ENCODE data around the gene NGEF.
A peak's percentile ranks its signal among the peaks of the same experiment; 100 is the strongest.

The NGEF gene

GRCh38 chr2:232880764-232881351, 132.2 kb downstream of the NGEF start:
- DNase-seq = no peak

DNA sequence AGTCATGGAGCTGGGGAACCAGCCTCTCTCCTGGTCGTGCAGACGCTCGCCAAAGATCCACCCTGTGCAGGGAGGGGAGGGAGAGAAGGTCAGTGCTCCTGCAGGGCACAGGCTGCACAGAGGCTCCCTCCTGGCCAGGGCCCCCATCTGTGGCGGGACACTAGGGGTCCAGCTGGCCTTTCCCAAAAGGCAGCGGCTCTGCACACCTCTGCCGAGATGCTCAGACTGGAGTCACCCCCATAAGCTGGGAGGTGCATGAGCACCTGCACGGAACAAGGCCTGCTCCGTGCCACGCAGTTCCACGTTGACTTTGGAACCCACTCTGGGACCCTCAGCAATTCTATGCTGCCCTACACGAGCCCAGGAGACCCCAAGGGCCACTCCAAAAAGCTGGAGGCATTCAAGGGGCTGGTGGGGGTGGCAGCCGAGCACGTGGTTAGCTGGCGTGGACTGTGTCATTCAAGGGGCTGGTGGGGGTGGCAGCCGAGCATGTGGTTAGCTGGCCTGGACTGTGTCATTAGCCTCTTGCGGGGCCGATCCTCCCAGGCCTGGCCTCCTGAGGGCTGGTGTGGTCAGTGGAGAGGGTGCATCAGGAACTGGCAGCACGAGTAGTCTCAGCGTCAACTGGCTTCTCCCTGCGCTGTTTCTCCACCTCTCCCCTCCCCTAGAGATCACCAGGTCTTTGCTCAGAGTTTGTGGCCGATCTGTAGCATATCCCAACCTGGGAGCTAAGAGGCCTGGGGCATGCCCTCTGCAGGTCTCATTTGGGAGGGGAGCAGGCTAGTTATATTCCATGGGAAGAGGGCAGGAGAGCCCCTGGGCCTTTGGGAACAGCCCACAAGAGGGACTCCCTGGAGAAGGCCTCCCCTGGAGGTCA, 133.2 kb downstream of the NGEF start:
- DNase-seq = no peak

GRCh38 chr2:232878855-232879617, 134.0 kb downstream of the NGEF start:
- DNase-seq = no peak

- DNase-seq = no peak
These were observed 135.0 kb downstream of the NGEF start for GRCh38 chr2:232877940-232878511.

DNA sequence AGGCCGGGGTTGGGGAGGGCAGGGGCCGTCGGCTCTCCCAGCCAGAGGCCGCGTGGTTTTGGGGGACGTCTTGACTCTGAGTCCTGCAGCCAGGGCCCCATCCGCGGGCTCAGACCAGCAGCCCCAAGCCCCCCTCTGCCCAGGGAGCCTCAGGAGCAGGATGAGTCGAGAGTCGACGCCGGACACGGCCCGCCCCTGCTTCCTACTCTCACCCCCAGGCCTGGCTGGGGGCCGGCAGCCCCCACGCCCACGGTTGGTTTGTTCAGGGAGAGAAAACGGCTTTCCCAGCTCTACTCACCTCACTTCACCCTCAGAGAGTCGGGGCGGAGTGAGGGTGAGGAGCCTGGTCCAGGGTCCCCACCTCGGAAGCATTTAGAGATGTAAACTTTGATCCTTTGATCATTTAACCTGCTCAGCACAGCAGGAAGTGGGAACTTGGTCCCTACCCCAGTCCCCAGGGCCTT, 136.0 kb downstream of the NGEF start:
- DNase-seq = no peak

DNA sequence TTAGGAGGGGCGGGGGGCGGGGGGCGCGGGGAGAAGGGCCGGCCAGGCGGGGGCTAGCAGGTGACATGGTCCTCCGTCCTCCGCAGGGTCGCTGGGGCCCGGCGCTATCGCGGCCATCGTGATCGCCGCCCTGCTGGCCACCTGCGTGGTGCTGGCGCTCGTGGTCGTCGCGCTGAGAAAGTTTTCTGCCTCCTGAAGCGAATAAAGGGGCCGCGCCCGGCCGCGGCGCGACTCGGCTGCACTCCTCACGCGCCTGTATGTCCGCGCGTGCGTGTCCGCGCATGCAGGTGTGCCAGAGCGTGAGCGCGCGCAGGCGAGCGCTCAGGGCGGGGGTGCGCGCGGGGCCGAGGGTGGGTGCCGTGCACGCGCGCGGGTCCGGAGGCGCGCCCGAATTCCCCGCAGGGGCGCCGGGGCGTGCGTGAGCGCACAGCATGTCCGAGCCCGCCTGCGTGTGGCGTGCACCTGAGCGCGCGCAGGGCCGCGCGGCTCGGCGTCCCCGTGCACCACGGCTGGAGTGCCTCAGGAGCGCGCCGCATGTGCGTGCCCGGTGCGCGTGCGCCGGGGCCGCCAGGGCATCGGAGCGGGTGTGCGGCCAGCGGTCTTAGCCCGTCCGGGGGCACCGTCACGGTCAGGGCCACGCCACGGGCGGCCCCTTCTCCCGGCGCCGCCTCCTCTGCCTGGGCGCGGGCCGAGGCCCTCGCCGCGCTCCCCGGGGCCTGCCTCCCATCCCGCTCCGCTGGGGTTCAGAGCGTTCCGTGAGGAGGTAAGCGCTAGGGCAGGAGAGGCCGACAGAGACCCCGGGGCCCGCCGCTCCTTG, 136.7 kb downstream of the NGEF start:
- peak; percentile 20 for DNase-seq

DNA sequence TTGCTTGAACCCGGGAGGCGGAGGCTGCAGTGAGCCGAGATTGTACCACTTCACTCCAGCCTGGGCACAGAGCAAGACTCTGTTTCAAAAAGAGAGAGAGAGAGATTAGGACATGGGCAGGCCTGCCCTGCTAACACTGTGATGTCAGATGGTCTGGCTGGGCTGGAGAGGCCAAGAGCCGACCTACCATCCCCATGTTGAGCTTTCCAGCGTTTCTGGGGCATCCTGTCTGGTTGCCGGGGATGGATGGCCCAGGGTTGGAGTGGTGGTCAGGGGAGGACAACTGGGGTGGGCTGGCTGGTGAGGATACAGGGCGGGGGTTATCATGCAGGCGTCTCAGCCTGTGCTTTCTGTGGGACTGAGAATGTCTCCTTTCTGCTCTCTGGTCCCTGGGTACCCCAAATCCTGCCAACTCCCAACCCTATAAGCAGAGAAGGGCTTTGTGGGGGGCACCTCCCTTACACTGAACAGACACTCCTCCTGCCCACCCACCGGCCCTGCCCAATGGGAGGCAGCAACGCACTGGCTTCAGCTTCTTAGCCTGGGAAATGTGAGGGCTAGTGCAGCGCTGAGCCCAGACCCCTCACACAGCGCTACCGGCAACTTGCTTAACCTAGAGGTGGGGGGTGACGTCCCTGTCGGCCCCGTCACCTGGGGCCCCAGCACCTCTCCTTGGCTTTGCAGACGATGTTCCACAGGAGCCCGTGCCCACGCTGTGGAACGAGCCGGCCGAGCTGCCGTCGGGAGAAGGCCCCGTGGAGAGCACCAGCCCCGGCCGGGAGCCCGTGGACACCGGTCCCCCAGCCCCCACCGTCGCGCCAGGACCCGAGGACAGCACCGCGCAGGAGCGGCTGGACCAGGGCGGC, 137.6 kb downstream of the NGEF start:
- DNase-seq = no peak

DNA sequence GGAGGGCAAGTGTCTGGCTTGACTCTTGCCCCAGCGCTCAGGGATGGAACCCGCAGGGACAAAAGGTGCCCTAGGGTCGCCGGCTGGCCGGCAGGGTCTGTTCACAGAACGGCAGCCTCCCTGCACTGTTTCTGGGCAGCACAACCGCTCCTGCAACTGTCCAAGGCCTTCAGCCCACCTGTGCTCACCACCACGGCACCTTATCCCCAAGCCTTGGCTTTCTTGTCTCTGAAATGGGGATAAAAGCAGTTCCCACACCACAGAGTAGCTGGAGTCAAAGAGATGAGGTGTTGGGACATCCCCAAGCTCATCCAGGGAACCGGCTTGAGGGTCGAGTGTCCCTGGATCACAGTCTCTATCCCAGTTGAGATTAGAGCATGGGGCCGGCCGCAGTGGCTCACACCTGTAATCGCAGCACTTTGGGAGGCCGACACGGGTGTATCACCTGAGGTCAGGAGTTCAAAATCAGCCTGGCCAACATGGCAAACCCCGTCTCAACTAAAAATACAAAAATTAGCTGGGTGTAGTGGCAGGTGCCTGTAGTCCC, 138.3 kb downstream of the NGEF start:
- DNase-seq = no peak

DNA sequence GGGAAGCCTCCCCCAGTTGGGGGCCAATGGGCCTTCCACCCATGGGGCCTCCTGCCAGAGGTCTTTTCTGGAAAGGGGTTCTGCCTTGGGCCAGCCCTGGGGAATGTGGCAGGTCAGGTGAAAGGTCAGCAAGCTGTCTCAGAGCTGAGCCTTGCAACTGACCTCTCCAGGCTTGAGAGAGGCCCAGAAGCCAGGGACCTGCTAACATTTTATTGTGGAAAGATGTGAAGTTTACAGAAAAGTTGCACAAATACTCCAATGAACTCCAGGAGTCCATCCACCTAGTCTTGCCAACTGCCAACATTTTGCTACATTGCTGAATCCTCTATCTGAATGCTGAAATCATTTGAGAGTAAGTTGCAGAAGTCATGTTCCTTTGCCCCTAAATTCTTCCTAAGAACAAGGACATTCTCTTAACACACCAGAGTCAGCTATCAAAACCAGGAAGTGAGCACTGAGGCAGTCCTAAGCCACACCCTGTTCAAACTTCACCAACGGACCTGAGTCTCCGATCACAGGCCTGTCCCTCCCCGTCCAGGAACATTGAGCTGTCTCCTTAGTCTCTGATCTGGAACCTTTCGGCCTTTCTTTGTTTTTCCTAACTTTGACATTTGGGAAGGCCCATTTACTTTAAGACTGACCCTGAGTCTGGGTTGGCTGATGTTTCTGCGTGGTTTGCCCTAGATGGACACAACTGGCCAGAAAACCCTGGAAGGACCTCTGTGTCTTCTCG, 139.0 kb downstream of the NGEF start:
- no peak for DNase-seq

DNA sequence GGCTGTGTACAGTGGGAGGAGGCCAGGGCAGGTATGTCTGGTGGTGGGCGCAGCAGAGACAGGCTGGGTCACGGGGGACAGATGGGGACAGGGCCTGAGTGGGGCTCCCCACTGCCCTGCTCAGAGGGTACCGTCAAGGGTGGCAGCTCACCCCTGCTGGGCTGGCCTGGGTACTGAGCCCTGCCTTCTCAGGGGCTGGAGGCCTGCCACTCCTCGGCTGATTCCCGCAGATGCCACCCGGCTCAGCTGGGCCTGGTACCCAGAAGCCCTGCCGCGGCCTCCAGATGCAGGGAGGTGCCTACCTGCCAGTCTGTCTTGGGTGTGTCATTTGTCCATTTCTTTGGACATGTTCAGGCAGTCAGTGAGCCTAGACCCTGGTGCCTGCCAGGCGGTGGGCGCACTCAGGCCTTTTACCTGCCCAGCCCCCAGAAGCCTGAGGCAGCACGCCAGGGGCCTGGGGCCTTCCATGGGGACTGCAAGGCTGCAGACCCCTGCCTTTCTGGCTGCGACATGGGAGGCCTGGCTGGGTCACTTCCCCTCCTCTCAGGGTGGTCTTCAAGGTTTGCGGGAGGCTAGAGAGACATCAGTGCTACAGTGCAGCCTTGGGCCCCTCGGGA, 139.7 kb downstream of the NGEF start:
- no peak for DNase-seq

GRCh38 chr2:232872826-232873225, 140.2 kb downstream of the NGEF start:
- no peak for DNase-seq

DNA sequence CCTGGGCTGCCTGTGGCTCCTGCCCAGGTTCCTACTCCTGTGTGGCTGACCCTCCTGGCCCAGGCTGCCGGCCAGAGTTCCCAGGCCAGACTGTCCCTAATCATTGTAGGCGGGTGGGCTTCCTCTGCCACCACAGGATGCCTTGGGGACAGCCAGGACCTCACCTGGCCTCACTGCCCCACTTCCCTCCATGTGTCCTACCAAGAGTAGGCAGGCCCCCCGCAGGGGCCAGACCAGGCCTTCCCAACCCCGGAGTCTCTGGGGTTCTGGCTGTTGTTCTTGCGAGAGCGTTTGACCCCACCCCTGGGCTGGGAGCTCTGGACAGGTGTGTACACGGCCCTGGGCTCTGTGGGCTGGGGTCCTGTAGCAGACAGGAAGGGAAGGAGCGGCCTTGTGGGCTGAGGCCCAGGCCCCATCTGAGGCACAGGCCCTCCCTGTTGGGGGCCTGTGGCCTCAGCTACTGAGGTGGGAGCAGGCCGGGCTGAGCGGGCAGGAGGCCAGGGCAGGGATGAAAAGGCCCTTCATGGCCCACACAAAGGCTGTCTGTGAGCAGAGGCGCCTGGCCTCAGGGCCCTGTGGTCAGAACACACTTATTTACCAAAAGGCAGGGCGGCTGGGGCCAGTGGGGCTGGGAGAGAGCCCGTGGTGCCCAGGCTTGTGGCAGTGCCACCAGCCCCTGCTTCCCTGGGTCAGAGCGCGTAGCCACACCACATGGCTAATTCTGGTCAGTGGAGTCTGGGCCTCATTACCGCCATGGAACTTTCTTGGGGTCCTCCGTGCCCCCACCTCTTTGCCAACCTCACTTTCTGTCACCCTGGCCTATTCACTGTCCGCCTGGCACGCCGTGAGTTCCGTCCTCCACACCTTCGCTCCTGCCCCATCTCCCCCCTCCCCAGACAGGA, 141.0 kb downstream of the NGEF start:
- no peak for DNase-seq

DNA sequence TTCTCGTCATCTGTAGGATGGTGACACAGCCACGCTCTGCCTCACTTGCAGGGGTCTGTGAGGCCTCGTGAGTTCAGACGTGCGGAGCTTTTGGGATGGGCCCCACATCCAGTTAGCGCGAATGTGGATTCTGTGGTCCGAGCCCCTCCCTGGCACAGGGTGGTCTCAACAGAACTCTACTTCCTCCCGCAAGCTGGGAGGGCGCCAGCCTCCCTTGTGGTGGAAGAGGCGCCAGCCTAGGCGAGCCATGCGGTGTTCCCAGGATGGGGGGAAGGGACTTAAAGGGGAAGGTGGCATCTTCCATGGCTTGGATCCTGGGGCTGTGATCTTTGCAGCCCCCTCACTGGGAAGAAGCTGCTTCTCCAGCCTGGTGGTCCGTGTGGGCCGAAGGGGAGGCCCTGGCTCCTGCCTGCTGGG, 141.6 kb downstream of the NGEF start:
- DNase-seq = no peak

DNA sequence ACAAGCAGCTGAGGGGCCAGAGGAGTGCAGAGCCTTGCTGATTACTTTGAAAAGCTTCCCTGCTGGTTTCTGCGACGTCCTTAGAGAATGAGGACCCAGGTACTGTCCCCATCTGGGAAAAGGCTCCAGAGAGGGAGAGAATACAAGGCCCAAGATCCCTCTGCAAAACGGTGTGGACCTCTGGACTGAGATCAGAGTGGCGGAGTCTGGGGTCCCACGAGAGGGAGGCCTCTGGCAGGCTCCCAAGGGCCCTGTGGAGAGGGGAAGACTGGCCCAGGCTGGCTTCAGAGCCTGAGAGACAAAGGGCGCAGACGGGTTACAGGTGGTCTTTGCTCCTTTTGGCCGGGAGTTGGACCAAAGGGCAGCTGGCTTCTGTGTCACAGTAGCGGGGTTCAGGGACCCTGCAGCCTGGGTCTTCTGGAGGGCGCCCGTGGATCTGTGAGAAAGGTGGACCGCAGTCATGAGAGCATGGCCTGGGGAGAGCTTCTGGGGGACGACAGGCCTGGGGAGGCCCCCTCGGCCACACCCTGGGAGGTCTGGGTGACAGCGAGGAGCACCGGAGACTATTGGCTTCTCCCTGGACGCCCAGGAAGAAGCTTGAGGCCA, 142.2 kb downstream of the NGEF start:
- no peak for DNase-seq

DNA sequence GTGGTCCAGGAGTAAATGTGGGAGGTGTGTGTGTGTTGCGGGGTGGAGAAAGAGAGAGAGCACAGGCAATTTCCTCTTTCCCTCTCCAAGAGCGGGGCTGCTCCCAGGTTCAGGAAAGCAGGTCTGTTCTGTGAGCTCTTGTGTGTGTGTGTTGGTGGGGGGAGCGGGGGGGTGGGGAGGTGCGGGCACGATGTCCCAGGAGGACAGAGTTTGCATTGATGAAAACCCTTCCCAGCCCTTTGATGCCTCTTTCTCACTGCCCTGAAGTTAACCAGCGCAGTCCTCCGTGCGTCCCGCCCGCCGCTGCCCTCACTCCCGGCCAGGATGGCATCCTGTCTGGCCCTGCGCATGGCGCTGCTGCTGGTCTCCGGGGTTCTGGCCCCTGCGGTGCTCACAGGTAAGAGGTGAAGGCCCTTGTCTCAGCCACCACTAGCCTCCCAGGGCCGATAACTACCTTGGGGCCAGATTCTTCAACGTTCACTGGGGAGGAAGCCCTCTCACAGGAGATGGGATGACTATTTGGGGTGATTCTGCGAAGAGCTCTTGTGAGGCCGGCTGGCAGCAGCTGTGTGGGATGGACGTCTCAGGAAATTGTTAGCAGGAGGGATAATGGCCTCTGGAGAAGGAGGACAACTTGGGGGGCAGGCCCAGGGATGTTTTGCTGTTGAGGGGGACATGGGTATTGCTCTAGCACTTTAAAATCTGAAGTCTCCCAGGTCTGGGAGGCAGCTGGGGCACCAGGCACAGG, 142.9 kb downstream of the NGEF start, which contains the start of gene SNORC:
Gene SNORC, plus strand, starts transcription at position 247 of the 748 bp plus-strand sequence. Its CDS starts 78 bp downstream, at position 325.
- DNase-seq = no peak

DNA sequence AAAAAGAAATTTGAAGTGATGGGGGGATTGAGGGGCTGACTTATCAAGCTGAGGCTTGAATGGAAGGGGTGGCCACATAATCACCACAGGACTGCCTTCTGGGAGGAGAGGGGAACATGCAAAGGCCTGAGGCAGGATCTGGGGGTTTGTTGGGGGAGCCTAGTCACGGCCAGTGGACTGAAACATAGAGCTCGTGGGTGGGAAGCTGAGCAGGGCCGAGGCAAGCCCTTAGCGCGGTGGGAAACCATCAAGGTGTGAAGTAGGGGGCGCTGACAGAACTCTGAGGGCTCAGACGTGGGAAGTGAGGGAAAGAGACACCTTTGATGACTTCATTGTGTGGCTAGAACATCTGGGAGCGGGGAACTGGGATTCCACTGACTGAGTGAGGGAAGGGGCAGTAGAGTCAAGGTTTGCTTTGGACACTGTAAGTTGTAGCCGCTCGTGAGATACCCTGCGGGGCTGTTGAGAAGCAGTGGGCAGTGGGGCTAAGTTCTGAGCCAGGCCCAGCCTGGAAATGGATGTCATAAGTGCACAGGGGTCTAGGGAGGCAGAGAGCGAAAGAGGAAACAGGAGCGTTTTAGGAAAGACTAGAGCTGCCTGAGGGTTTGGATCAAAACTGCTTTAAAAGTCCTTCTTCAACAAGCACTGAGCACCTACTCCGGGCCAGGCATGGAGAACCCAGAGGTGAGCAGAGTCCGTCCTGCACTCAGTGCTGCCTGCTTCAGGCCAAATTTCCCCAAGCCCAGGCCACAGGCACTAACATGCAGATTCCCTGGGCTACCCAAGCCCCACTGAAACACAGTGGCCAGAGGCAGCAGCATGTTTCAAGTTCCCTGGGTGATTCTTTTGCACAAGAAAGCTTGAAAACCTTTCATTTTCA, 143.7 kb downstream of the NGEF start:
- DNase-seq = no peak
